PC-9 (cell line): ENCODE measurements around the gene MICALL2. TPM values are rescaled to one million over a fixed set of nuclear protein-coding genes. Genes with fewer than 3 reads are reported as not detected.
A peak's percentile ranks its signal among the peaks of the same experiment; 100 is the strongest.

Experiments
- BruUV-seq: library from RNA; stranded (reverse); fragments of 400-500 nt; replicated peaks from 2 replicates; lab custom pipeline; 2021; lab: Mats Ljungman, UMichigan
- CTCF ChIA-PET: fragments of 300-600 bp; sonication (Branson Sonifier 250); formaldehyde crosslinking; loops from one replicate; lab custom pipeline; 2022; ENCODE audit warnings: antibody characterized with exemption; lab: Charles Lee
- POLR2A ChIA-PET: fragments of 300-600 bp; sonication (Branson Sonifier 250); formaldehyde crosslinking; loops from one replicate; lab custom pipeline; 2022; ENCODE audit warnings: antibody characterized with exemption; ENCODE audit not compliant: unreplicated experiment; lab: Charles Lee
- DNase-seq, 2 experiments: peaks; one replicate each; pipeline versions ENCODE4 v3.0.0 to v3.0.0-alpha.2; 2015 to 2022; ENCODE audit warnings: mixed read lengths in 1 of 2
- H2AFZ ChIP-seq: fragments of 200-600 bp; sonication (generic); 2 replicates; pipeline ENCODE4 v1.8.1; 2017; ENCODE audit warnings: antibody characterized with exemption
- H3F3A ChIP-seq: fragments of 200-600 bp; sonication (generic); 2 replicates; pipeline ENCODE4 v1.8.1; 2017; ENCODE audit warnings: antibody characterized with exemption, mild to moderate bottlenecking, low read depth; ENCODE audit not compliant: insufficient read depth
- H3K27ac ChIP-seq: fragments of 200-600 bp; sonication (generic); 2 replicates; pipeline ENCODE4 v1.6.1; 2016; ENCODE audit warnings: mixed run types
- H3K27me3 ChIP-seq: fragments of 200-600 bp; sonication (generic); 2 replicates; pipeline ENCODE4 v1.6.1; 2016; ENCODE audit warnings: low read depth, mixed run types; ENCODE audit not compliant: insufficient read depth
- H3K36me3 ChIP-seq: fragments of 200-600 bp; sonication (generic); 2 replicates; pipeline ENCODE4 v1.6.1; 2016; ENCODE audit warnings: low read depth, mixed run types
- H3K4me1 ChIP-seq: fragments of 200-600 bp; sonication (generic); replicated peaks from 2 replicates; pipeline ENCODE4 v1.6.1; 2016; ENCODE audit warnings: mixed run types; ENCODE audit not compliant: insufficient read depth
- H3K4me2 ChIP-seq: fragments of 200-600 bp; sonication (generic); 2 replicates; pipeline ENCODE4 v1.6.1; 2017; ENCODE audit warnings: mixed run types
- H3K4me3 ChIP-seq: fragments of 200-600 bp; sonication (generic); 2 replicates; pipeline ENCODE4 v1.6.1; 2016; ENCODE audit warnings: mixed run types
- H3K79me2 ChIP-seq: fragments of 200-600 bp; sonication (generic); 2 replicates; pipeline ENCODE4 v1.6.1; 2017; ENCODE audit warnings: low read depth, mixed run types
- H3K9me2 ChIP-seq: fragments of 200-600 bp; sonication (generic); 2 replicates; pipeline ENCODE4 v1.8.1; 2017; ENCODE audit warnings: mild to moderate bottlenecking; ENCODE audit not compliant: insufficient read depth
- H3K9me3 ChIP-seq: fragments of 200-600 bp; sonication (generic); 2 replicates; pipeline ENCODE4 v1.8.1; 2016; ENCODE audit warnings: low read depth; ENCODE audit not compliant: insufficient read depth
- H4K20me1 ChIP-seq: fragments of 200-600 bp; sonication (generic); 2 replicates; pipeline ENCODE4 v1.8.1; 2017; ENCODE audit not compliant: insufficient read depth
- CTCF ChIP-seq: fragments of 200-600 bp; sonication (generic); conservative IDR thresholded peaks from 2 replicates; pipeline ENCODE4 v1.6.1; 2017; ENCODE audit warnings: mixed run types, antibody characterized with exemption, mild to moderate bottlenecking, moderate library complexity
- EZH2 ChIP-seq: fragments of 200-600 bp; sonication (generic); IDR thresholded peaks from 2 replicates; pipeline ENCODE4 v1.8.0; 2017; ENCODE audit warnings: antibody characterized with exemption, low read depth
- intact Hi-C: fragments of 100-400 bp; cut with micrococcal nuclease; formaldehyde crosslinking; loops from one replicate; pipeline ENCODE4 v1.10.0; 2022; ENCODE audit not compliant: unreplicated experiment
- total RNA-seq: library from RNA; stranded (reverse); gene quantifications from 2 replicates; pipeline ENCODE4 v1.2.3, GENCODE V29; 2021

The MICALL2 gene
- total RNA-seq, 1 experiment from 2014 or later = 104 TPM

GRCh38 chr7:1466524-1467271, 7.4 kb upstream of the MICALL2 start:
- Histone ChIP-seq H3K4me3 (no peak overlapping the region), H3K4me2 (no peak overlapping the region), H3K36me3 (no peaks in the 10 kb centered on the region), H3K4me1 (peaks cover 14% of the 10 kb centered on the region), H3K9me3 (no peaks in the 10 kb centered on the region), H2AFZ (no peak overlapping the region), H3K9me2 (no peaks in the 10 kb centered on the region), H3F3A (peaks cover 20% of the 10 kb centered on the region; the same call in 1 of the 2 replicates), H3K79me2 (no peaks in the 10 kb centered on the region), H3K27ac (no peak overlapping the region), H3K27me3 (no peaks in the 10 kb centered on the region), H4K20me1 (peaks cover 4% of the 10 kb centered on the region; the same call in 1 of the 2 replicates)
- TF ChIP-seq EZH2 (no peak), CTCF (no peak)
- POLR2A ChIA-PET = interaction anchor here (0.6 to 0.9 kb wide), 3 partner anchors 12 to 1074 kb away, joined by 4 to 9 read pairs (median 6); partner anchors contain the start of gene INTS1
- intact Hi-C loops = loop anchor here (2.0 kb wide), 1 partner anchor 272 kb away; no protein-coding TSS in a partner anchor
- DNase-seq = peak in 1 of 2 experiments; percentile 87
- CTCF ChIA-PET = interaction anchor here (0.6 to 1.4 kb wide), 4 partner anchors 9 to 33 kb away, joined by 3 to 4 read pairs (median 3); no protein-coding TSS in a partner anchor
- BruUV-seq = no TSS peak

GRCh38 chr7:1464694-1465093, 5.4 kb upstream of the MICALL2 start:
- no peak for DNase-seq
- no peak overlapping the region for H2AFZ ChIP-seq
- POLR2A ChIA-PET = no interaction called here

More at GRCh38 chr7:1464694-1465093, 5.4 kb upstream of the MICALL2 start:
- no peaks in the 10 kb centered on the region for H3K9me3 ChIP-seq
- H3K27ac ChIP-seq = no peak overlapping the region
- no peak overlapping the region for H3K4me2 ChIP-seq
- CTCF ChIA-PET = no interaction called here
- peaks cover 28% of the 10 kb centered on the region; the same call in 1 of the 2 replicates for H3F3A ChIP-seq
- H3K9me2 ChIP-seq = no peaks in the 10 kb centered on the region
- BruUV-seq = no TSS peak
- no peaks in the 10 kb centered on the region for H3K27me3 ChIP-seq
- TF ChIP-seq EZH2 = no peak
- TF ChIP-seq CTCF = no peak
- peaks cover 4% of the 10 kb centered on the region; the same call in 1 of the 2 replicates for H4K20me1 ChIP-seq
- intact Hi-C loops = no loop called here
- peaks cover 14% of the 10 kb centered on the region for H3K4me1 ChIP-seq
- H3K4me3 ChIP-seq = no peak overlapping the region
- no peaks in the 10 kb centered on the region for H3K36me3 ChIP-seq
- H3K79me2 ChIP-seq = no peaks in the 10 kb centered on the region
